IPS-11a (cell line): Measurements from ENCODE around the gene PES1.
"Not testable (repeated sequence)": the region's sequence is repeated elsewhere in the genome, so short reads cannot be mapped to it uniquely, and the experiment has no call there.

Experiments
- H3K4me3 ChIP-seq: one replicate; pipeline ENCODE4 v1.5.1; 2013; ENCODE audit warnings: low read depth, low read length, control low read depth

PES1 gene

DNA sequence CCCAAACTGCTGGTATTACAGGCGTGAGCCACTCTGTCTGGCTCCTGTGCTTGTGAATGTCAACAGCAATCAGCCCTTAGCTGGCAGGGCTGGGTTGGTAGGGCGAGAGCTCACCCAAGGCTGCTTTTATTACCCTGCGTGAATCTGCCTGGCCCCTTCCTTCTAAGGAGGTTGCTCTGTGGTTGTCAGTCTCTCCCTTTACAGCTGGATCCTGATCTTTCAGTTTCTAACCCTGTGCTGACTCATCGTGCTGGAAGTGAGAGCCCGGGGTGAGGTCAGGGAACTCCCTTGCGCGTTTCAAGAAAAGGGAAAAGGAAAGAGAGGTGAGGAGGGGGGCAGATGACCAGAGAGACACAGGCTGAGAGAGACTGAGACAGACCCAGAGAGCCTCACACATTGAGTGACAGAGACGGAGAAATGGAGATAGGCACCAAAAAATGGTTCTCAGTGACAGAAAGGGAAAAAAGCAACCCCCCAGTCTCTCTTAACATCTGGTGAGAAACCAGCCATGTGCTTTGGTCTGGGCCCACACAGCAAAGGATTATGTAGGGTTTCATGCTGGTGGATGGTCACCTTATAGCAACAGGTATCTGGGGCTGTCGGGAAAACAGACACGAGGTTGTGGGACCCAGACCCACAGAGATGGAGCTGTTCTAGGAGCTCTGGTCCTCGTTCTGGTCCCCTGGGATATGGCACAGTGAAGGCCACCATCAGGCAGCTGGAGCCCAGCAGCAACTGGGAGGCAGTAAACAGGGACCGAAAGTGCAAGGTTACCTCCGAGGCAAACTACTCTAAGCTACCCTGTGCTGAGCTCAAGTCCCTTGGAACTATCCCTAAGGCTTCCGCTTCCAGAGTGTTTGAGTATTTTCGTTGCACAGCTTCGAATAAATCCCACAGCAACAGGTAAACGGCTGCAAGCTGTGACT is 17.8 kb upstream of the PES1 start:
- H3K4me3 ChIP-seq = no peak overlapping the region

GRCh38 chr22:30607939-30608338 is 16.2 kb upstream of the PES1 start:
- H3K4me3 ChIP-seq = no peak overlapping the region

GRCh38 chr22:30607300-30607930 is 15.7 kb upstream of the PES1 start:
- no peak overlapping the region for H3K4me3 ChIP-seq

DNA sequence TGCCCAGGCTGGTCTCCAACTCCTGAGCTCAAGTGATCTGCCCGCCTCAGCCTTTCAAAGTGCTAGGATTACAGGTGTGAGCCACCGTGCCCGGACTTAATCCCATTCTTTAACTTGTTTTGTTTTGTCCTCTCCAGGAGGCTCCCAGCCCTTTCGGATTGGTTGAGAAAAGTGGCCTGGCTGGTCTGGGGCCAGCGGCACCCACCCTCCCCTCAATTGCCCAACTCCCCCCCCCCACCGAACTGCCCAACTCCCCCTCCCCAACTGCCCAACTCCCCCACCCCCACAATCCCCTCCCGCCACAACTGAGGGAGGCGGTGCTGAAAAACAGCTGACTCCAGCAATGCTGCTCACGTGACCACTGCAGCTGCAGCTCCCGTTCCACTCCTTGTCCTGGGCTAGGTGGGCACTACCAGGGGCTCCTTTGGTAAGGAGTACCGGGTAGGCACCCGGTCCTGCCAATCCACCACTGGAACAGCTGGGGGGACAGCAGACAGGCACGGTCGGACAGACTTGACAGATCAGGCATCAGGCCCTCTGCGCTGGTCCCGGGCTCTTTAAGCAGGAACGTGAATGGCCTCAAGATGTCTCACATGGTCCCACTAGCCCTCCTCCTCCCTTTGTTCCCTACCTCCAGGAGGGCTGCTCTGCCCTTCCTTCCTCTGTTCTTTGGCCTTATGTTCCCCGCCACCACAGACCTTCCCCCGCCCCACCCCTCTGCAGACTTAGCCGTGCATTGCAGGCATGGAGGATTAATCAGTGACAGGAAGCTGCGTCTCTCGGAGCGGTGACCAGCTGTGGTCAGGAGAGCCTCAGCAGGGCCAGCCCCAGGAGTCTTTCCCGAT is 15.0 kb upstream of the PES1 start, which contains the start of gene TCN2:
TSS of gene TCN2 (plus strand) at position 720 of the 845 bp plus-strand sequence. CDS start 158 bp downstream, outside the sequence.
- no peak within 1 kb of the TSS for H3K4me3 ChIP-seq

DNA sequence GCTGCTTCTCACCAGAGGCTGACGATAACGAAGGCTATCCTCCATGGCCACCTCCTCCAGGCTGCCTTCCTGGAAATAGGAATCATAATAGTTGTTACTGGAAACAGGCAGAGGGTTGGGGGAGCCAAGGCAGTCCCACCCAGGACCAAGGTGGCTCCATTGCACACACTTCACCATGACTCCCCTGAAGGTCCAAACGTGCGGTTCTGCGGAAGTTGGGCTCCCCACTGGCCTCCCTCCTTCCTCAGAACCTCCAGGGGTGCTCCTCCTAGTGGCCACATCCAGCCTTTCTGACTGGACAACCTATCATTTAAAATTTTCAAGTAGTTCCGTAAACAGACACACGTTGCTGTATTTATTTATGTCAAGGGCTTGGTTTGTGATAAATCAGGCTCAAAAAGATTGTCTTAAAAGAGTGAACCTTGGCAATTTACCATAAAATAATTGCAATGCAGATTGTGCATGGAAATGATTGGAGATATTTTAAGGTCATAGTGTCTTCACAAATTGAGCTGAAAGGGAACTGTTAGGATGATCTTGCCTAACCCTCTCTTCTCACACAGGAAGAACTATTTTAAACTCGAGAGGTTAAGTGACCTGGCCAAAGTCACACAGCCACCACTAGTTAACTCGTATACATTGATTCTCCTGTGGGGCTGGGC is 13.9 kb upstream of the PES1 start:
- no peak overlapping the region for H3K4me3 ChIP-seq

DNA sequence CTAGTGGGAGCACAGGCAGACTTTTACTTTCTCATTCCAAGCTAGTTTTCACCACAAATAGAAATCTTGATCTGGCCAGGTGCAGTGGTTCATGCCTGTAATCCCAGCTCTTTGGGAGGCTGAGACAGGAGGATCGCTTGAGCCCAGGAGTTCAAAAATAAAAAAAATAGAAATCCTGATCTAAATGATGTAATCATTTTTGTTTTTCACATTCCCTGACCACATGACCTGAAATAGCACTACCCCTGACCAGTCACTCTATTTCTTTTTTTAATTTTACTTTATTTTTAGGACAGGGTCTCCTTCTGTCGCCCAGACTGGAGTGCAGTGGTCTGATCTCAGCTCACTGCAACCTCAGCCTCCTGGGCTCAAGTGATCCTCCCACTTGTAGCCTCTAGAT is 13.0 kb upstream of the PES1 start:
- H3K4me3 ChIP-seq = no peak overlapping the region

DNA sequence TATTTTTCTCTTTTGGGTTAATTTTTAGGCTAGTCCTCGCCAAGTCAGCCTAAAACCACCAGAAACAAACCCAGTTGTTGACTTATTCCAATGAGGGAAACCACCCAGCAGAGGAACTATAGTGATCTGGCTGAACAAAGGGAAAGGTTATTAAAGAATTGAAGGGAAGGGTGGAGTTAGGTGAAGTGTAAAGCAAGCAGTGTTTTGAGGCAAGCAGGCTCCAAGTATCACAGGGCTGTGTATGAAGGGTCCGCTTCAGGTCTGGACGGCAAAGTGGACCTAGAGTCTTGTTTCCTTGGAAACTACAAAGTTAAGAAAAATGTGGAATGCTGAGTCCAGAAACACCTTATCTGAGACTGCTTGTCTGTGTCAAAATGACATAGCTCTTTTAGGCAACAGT is 12.1 kb upstream of the PES1 start:
- H3K4me3 ChIP-seq = no peak overlapping the region

DNA sequence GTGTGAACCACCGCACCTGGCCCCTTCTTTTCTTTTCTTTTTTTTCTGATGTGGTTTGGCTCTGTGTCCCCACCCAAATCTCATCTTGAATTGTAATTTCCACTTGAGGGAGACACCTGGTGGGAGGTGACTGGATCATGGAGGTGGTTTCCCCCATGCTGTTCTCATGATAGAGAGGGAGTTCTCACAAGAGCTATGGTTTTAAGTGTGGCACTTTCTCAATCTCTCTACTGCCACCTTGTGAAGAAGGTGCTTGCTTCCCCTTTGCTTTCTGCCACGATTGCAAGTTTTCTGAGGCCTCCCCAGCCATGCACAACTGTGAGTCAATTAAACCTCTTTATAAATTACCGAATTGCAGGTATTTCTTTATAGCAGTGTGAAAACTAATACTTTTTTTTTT is 10.3 kb upstream of the PES1 start:
- no peak overlapping the region for H3K4me3 ChIP-seq

DNA sequence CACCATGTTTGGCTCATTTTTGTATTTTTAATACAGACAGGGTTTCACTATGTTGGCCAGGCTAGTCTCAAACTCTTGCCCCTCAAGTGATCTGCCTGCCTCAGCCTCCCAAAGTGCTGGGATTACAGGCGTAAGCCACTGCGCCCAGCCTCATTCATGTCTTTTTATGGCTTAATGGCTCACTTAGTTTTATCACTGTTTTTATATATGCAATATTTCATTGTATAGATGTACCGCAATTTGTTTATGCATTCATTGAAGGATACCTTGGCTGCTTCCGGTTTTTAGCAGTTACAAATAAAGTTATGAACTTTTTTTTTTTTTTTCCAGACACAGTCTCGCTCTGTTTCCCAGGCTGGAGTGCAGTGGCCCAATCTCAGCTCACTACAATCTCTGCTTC is 9.8 kb upstream of the PES1 start:
- H3K4me3 ChIP-seq = no peak overlapping the region

DNA sequence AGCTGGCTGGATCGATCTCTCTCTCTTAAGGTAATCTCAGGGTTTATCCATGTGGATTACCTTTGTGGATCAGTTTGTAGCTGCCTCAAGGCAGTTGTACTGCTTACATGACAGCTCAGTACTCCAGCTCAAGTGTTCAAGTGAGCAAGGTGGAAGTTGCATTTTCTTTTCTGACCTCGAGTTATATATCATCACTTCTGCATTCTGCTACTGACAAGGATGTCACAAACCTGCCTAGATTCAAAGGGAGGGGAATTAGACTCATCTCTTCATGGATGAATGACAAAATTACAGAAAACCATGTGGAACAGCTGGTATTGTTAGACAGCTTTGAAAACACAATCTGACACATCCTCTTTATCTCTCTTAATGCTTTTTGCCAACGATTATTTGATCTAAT is 9.2 kb upstream of the PES1 start:
- H3K4me3 ChIP-seq = no peak overlapping the region

DNA sequence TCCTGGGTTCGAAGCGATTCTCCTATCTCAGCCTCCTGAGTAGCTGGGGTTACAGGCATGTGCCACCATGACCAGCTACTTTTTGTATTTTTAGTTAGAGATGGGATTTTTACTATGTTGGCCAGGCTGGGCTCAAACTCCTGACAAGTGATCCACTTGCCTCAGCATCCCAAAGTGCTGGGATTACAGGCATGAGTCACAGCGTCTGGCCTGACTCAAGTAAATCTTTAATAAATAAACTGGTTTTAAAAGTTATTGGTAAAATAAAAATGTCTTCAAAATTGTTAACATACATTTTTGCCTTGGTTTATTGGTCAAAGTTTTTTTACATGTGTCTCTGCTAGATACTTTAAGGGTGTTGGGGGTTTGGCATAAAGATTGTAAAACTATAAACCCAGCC is 7.3 kb upstream of the PES1 start:
- H3K4me3 ChIP-seq = no peak overlapping the region

DNA sequence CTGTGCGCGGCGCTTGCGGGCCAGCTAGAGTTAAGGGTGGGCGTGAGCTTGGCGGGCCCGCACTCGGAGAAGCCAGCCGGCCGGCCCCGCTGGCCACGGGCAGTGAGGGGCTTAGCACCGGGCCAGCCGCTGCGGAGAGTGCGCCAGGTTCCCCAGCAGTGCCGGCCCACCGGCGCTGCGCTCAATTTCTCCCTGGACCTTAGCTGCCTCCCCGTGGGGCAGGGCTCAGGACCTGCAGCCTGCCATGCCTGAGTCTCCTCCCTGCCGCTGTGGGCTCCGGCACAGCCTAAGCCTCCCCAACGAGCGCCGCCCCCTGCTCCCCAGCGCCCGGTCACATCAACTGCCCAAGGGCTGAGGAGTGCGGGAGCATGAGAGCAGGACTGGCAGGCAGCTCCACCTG is 5.2 kb upstream of the PES1 start:
- no peak overlapping the region for H3K4me3 ChIP-seq

- H3K4me3 ChIP-seq = no peak overlapping the region
Observed at GRCh38 chr22:30596199-30596598, 4.5 kb upstream of the PES1 start.

DNA sequence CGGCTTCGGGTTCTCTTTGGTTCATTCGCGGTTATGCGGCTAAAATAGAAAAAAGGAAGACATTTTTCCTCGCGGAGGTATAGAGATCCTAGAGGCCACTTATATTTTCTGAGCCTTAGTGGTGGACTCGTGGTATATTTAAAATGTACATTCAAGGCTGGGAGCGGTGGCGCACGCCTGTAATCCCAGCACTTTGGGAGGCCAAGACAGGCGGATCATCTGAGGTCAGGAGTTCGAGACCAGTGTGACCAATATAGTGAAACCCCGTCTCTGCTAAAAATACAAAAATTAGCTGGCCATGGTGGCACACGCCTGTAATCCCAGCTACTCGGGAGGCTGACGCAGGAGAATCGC is 627 bp upstream of the PES1 start:
- not testable (repeated sequence) for H3K4me3 ChIP-seq

- peak overlapping the region; percentile 100 for H3K4me3 ChIP-seq
Observed at GRCh38 chr22:30591191-30591587, 521 bp downstream of the PES1 start.

DNA sequence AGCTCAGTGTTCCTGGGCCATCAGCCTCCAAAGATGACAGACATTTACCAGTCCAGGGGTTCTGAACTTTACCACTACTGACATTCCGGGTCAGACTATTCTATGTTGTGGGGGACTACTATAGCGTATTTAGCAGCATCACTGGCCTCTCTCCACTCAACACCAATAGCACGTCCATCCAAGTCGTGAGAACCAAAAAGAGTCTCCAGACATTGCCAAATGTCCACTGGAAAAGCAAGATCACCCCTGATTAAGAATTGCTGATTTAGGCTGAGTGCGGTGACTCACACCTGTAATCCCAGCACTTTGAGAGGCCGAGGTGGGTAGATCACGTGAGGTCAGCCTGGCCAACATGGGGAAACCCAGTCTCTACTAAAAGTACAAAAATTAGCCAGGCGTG is 5.3 kb downstream of the PES1 start:
- no peak overlapping the region for H3K4me3 ChIP-seq

- H3K4me3 ChIP-seq = no peak overlapping the region
Observed at GRCh38 chr22:30584441-30584840, 7.3 kb downstream of the PES1 start.

DNA sequence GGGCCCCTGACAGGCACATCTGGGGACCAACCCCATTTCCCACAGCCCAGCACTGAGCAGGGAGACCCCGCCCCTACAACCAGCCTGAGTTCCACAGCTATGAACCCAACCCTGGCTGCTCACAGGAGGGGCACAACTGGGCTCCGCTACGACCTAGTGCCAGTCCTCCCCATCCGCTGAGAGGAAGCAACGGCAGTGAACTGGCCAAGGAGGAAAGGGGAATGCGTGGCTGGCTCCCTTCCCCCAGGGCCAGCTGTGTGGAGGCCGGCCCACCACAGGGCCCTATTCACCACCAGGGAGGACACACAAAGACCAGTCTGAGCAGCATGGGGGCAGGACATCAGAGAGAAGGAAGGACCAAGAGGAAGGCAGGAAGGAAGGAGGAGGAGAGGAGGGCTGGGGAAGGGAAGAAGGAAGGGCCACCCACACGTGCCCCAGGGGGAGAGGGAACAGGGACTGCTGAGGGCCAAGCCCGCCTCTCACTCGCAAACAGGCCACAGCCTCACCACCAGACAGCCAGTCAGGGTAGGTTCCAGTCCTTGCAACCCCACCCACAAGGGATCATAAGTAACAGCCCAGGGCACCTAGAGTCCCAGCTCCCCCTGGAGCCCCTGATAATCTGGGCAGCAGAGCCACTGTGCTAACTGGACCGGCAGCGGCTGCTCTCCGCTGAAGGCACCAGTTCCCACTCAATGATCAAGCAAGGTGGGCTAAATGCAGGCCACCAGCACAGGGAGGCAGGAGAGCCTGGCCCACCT is 8.7 kb downstream of the PES1 start:
- no peak overlapping the region for H3K4me3 ChIP-seq

GRCh38 chr22:30582051-30582450 is 9.7 kb downstream of the PES1 start:
- no peak overlapping the region for H3K4me3 ChIP-seq

DNA sequence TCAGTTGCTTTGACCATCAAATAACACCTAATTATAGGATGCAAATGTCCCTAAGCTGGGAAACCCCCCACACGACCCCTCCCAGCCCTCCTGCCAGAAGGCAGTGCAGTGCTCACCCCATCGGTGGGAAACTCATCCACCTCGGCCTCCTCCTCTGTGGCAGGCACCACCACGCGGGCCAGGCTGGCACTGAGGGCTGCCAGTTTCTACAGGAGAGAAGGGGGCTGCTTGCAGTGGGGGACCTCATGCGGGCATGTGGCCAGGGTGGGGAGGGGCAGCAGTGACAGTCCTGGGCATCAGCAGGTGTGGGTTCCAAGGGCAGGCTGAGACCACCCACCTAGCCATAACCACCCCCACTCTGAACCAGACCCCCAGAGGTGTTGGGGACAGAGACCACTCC is 10.8 kb downstream of the PES1 start:
- H3K4me3 ChIP-seq = no peak overlapping the region
